Nephron progenitor cell (in vitro differentiated cells): ENCODE results near the gene MYO5B.

Experiments
- DNase-seq: peaks from one replicate; pipeline ENCODE4 v3.0.0; 2021
- H3K27ac Mint-ChIP-seq: 2 replicates; pipeline ENCODE4 v1.8.0; 2021; ENCODE audit warnings: mild to moderate bottlenecking, moderate library complexity, mixed read lengths
- H3K27me3 Mint-ChIP-seq: 2 replicates; pipeline ENCODE4 v1.8.0; 2021; ENCODE audit warnings: mild to moderate bottlenecking, low read depth, mixed read lengths; ENCODE audit not compliant: poor library complexity
- H3K36me3 Mint-ChIP-seq: 2 replicates; pipeline ENCODE4 v1.8.0; 2021; ENCODE audit warnings: low read depth, mixed read lengths
- H3K4me1 Mint-ChIP-seq: 2 replicates; pipeline ENCODE4 v1.8.0; 2021; ENCODE audit warnings: mixed read lengths
- H3K4me3 Mint-ChIP-seq: 2 replicates; pipeline ENCODE4 v1.8.0; 2021; ENCODE audit warnings: mild to moderate bottlenecking, moderate library complexity, mixed read lengths
- H3K9me3 Mint-ChIP-seq: 2 replicates; pipeline ENCODE4 v1.8.0; 2021; ENCODE audit warnings: mild to moderate bottlenecking, moderate library complexity, mixed read lengths
- TF ChIP-seq, protein P1 (sequence below): fragments of 200-600 bp; sonication (generic); IDR thresholded peaks from 2 replicates; pipeline ENCODE4 v1.5.0; 2021; ENCODE audit warnings: antibody characterized with exemption

The MYO5B gene

GRCh38 chr18:49920731-49921130 lies 274.2 kb downstream of the MYO5B start:
- H3K27ac Mint-ChIP-seq = peak overlapping the region; percentile 75
- no peaks in the 10 kb centered on the region for H3K36me3 Mint-ChIP-seq
- H3K4me3 Mint-ChIP-seq = no peak overlapping the region
- peaks cover 4% of the 10 kb centered on the region for H3K9me3 Mint-ChIP-seq
- H3K27me3 Mint-ChIP-seq = peaks cover 18% of the 10 kb centered on the region
- DNase-seq = peak; percentile 17
- H3K4me1 Mint-ChIP-seq = peaks cover 18% of the 10 kb centered on the region
- TF ChIP-seq, protein P1, sequence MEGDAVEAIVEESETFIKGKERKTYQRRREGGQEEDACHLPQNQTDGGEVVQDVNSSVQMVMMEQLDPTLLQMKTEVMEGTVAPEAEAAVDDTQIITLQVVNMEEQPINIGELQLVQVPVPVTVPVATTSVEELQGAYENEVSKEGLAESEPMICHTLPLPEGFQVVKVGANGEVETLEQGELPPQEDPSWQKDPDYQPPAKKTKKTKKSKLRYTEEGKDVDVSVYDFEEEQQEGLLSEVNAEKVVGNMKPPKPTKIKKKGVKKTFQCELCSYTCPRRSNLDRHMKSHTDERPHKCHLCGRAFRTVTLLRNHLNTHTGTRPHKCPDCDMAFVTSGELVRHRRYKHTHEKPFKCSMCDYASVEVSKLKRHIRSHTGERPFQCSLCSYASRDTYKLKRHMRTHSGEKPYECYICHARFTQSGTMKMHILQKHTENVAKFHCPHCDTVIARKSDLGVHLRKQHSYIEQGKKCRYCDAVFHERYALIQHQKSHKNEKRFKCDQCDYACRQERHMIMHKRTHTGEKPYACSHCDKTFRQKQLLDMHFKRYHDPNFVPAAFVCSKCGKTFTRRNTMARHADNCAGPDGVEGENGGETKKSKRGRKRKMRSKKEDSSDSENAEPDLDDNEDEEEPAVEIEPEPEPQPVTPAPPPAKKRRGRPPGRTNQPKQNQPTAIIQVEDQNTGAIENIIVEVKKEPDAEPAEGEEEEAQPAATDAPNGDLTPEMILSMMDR = no peak

DNA sequence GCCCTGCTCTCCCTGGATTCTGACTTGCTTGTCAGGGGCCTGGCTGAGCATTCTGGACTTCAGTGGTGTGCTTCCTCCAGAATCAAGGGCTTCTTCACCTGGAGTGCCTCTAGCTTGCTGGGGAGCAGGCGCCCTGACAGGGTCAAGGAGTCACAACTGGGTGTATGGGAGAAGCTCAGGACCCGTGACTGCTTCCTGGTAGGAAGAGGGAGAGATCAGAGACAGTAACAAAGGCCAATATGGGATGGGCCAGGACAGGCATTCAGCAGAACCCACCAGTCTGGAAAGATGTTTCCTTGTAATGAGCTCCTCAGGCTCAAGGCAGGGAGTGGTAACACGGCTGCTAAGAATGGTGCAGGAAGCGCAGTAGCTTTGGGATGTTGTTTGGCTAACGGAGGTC lies 277.2 kb downstream of the MYO5B start:
- Mint-ChIP-seq H3K9me3 (peaks cover 11% of the 10 kb centered on the region), H3K36me3 (no peaks in the 10 kb centered on the region), H3K4me3 (no peak overlapping the region), H3K4me1 (peaks cover 22% of the 10 kb centered on the region), H3K27ac (no peak overlapping the region), H3K27me3 (peaks cover 18% of the 10 kb centered on the region)
- no peak for DNase-seq
- TF ChIP-seq, protein P1 = no peak

DNA sequence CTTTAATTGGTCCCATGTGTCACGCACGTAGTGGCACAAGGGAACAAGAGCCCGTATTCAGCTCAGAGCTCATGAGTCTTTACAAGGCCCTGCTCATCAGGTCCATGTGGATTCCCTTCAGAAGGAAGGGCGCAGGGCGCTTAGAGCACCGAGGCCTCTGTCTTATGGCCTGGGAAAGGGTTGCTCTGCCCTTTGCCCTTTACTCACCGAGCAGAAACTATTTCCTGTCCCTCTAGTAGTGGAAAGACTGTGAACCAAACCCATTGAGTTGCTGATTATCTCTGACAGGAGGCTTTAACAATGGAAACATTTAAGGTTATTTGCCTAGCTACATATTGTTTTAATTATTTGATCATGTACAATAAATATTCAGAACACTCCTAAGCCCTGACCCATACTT lies 279.6 kb downstream of the MYO5B start:
- Mint-ChIP-seq H3K4me1 (peaks cover 18% of the 10 kb centered on the region), H3K9me3 (peaks cover 11% of the 10 kb centered on the region), H3K27me3 (peaks cover 8% of the 10 kb centered on the region), H3K36me3 (no peaks in the 10 kb centered on the region), H3K27ac (no peak overlapping the region), H3K4me3 (no peak overlapping the region)
- DNase-seq = no peak
- TF ChIP-seq, protein P1 = no peak

GRCh38 chr18:49913221-49913620 lies 281.7 kb downstream of the MYO5B start:
- Mint-ChIP-seq H3K27ac (no peak overlapping the region), H3K36me3 (no peaks in the 10 kb centered on the region), H3K4me1 (peaks cover 14% of the 10 kb centered on the region), H3K27me3 (peaks cover 8% of the 10 kb centered on the region), H3K9me3 (peaks cover 11% of the 10 kb centered on the region), H3K4me3 (no peak overlapping the region)
- DNase-seq = no peak
- TF ChIP-seq, protein P1 = no peak

- Mint-ChIP-seq H3K4me1 (peaks cover 25% of the 10 kb centered on the region), H3K27ac (no peak overlapping the region), H3K27me3 (peaks cover 3% of the 10 kb centered on the region), H3K9me3 (peaks cover 11% of the 10 kb centered on the region), H3K4me3 (no peak overlapping the region), H3K36me3 (no peaks in the 10 kb centered on the region)
- no peak for DNase-seq
- TF ChIP-seq, protein P1 = no peak
These were observed 283.5 kb downstream of the MYO5B start for GRCh38 chr18:49911427-49911826.

- peaks cover 3% of the 10 kb centered on the region for H3K27me3 Mint-ChIP-seq
- TF ChIP-seq, protein P1 = no peak
These were observed 284.0 kb downstream of the MYO5B start for GRCh38 chr18:49910986-49911385.

More at GRCh38 chr18:49910986-49911385, 284.0 kb downstream of the MYO5B start:
- no peak overlapping the region for H3K4me3 Mint-ChIP-seq
- H3K36me3 Mint-ChIP-seq = no peaks in the 10 kb centered on the region
- peaks cover 11% of the 10 kb centered on the region for H3K9me3 Mint-ChIP-seq
- H3K4me1 Mint-ChIP-seq = peaks cover 26% of the 10 kb centered on the region
- H3K27ac Mint-ChIP-seq = no peak overlapping the region
- DNase-seq = no peak
